ENCODE results near the gene FREM3.

Gene FREM3

DNA sequence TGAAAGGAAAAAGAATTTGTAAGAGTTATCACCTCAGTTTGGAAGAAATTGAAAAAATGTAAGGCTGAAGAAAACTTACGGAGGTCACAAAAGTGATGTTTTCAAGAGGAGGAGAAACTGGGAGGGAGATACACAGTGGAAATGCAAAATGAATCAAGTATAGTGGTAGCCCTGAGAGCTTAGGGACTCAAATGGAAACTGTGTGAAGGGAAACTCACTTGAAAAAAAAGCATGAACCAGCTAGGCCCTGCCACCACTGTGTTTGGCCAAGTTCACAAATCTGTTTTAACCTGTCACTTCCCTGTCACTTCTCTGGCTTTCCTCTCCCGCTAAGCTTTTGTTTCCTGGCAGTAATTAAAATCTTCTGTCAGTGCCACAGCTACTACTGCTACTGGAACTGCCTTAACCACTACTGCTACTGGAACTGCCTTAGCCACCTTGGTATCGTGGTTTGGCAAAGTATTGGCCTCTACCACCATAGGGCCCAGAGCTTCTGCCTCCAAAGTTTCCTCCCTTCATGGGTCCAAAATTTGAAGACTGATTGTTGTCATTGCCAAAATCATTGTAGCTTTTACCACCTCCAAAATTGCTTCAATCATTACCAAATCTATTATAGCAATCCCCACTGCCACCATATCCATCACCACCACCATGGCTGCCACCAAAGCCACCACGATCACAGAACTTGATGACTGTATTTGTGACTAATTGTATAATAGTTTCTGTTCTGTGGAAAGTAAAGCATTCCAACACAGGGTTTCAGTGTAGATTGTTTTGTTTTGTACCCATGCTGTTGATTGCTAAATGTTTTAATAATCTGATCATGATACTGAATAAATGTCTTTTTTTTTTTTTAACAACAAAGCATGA lies 145.5 kb downstream of the FREM3 start:
- Histone ChIP-seq H3K9ac (ENCODE audit: low read length) (no peak overlapping the region), H3K18ac (ENCODE audit: low read length) (no peak overlapping the region), H3K4me2 (ENCODE audit: low read length) (no peak overlapping the region), H3K27ac (ENCODE audit: low read depth, low read length) (no peak overlapping the region), H3K36me3 (ENCODE audit: control insufficient read depth, insufficient read depth, low read length) (no peaks in the 10 kb centered on the region), H3K4ac (ENCODE audit: low read depth, low read length) (no peak overlapping the region), H3K79me2 (ENCODE audit: control insufficient read depth, insufficient read depth, low read length) (no peaks in the 10 kb centered on the region), H4K5ac (ENCODE audit: low read length) (no peak overlapping the region), H2AK5ac (ENCODE audit: low read length) (no peak overlapping the region), H3K79me1 (ENCODE audit: low read length) (no peaks in the 10 kb centered on the region), H2BK5ac (ENCODE audit: low read length) (no peak overlapping the region), H3K27me3 (ENCODE audit: insufficient read depth, low read length, poor library complexity) (no peaks in the 10 kb centered on the region), H2BK120ac (ENCODE audit: low read depth, low read length) (no peak overlapping the region), H2BK15ac (replicated peaks; ENCODE audit: low read depth) (no peak overlapping the region), H4K8ac (ENCODE audit: low read depth, low read length) (no peak overlapping the region), H3K23ac (ENCODE audit: low read length) (no peak overlapping the region), H3K56ac (ENCODE audit: low read length) (no peak overlapping the region), H3K4me1 (ENCODE audit: control insufficient read depth, low read depth, low read length) (no peaks in the 10 kb centered on the region), H3K4me3 (ENCODE audit: low read length) (no peak overlapping the region)
- no CpG with 5 or more reads among the region's 4 CpGs for whole genome bisulfite sequencing (ENCODE audit: extremely low coverage, insufficient coverage, low lambda C conversion rate)
- no peak for DNase-seq

GRCh38 chr4:143549928-143550327 lies 150.5 kb downstream of the FREM3 start:
- H3K79me2 ChIP-seq (ENCODE audit: control insufficient read depth, insufficient read depth, low read length) = no peaks in the 10 kb centered on the region
- no peak for DNase-seq
- H2BK5ac ChIP-seq (ENCODE audit: low read length) = no peak overlapping the region
- H3K18ac ChIP-seq (ENCODE audit: low read length) = no peak overlapping the region
- no CpG with 5 or more reads among the region's 2 CpGs for WGBS (ENCODE audit: extremely low coverage, insufficient coverage, low lambda C conversion rate)
- no peaks in the 10 kb centered on the region for H3K4me1 ChIP-seq (ENCODE audit: control insufficient read depth, low read depth, low read length)
- H3K4me3 ChIP-seq (ENCODE audit: low read length) = no peak overlapping the region
- H2BK120ac ChIP-seq (ENCODE audit: low read depth, low read length) = no peak overlapping the region
- no peak overlapping the region for H3K9ac ChIP-seq (ENCODE audit: low read length)
- H3K23ac ChIP-seq (ENCODE audit: low read length) = no peak overlapping the region
- H3K4ac ChIP-seq (ENCODE audit: low read depth, low read length) = no peak overlapping the region
- H3K27me3 ChIP-seq (ENCODE audit: insufficient read depth, low read length, poor library complexity) = no peaks in the 10 kb centered on the region
- H3K56ac ChIP-seq (ENCODE audit: low read length) = no peak overlapping the region
- H2AK5ac ChIP-seq (ENCODE audit: low read length) = no peak overlapping the region
- no peak overlapping the region for H3K4me2 ChIP-seq (ENCODE audit: low read length)
- H4K8ac ChIP-seq (ENCODE audit: low read depth, low read length) = no peak overlapping the region
- no peak overlapping the region for H3K27ac ChIP-seq (ENCODE audit: low read depth, low read length)
- H4K5ac ChIP-seq (ENCODE audit: low read length) = no peak overlapping the region
- H3K79me1 ChIP-seq (ENCODE audit: low read length) = no peaks in the 10 kb centered on the region
- H2BK15ac ChIP-seq (replicated peaks; ENCODE audit: low read depth) = no peak overlapping the region
- no peaks in the 10 kb centered on the region for H3K36me3 ChIP-seq (ENCODE audit: control insufficient read depth, insufficient read depth, low read length)

GRCh38 chr4:143539670-143540023 lies 160.8 kb downstream of the FREM3 start:
- H3K23ac ChIP-seq (ENCODE audit: low read length) = no peak overlapping the region
- H3K79me1 ChIP-seq (ENCODE audit: low read length) = no peaks in the 10 kb centered on the region
- H4K5ac ChIP-seq (ENCODE audit: low read length) = no peak overlapping the region
- no peak overlapping the region for H3K27ac ChIP-seq (ENCODE audit: low read depth, low read length)
- no CpG with 5 or more reads among the region's 3 CpGs for WGBS (ENCODE audit: extremely low coverage, insufficient coverage, low lambda C conversion rate)
- no peak overlapping the region for H2BK120ac ChIP-seq (ENCODE audit: low read depth, low read length)
- no peak overlapping the region for H4K8ac ChIP-seq (ENCODE audit: low read depth, low read length)
- H3K4ac ChIP-seq (ENCODE audit: low read depth, low read length) = no peak overlapping the region
- H3K4me3 ChIP-seq (ENCODE audit: low read length) = no peak overlapping the region
- no peak overlapping the region for H2BK15ac ChIP-seq (replicated peaks; ENCODE audit: low read depth)
- H3K27me3 ChIP-seq (ENCODE audit: insufficient read depth, low read length, poor library complexity) = no peaks in the 10 kb centered on the region
- no peaks in the 10 kb centered on the region for H3K36me3 ChIP-seq (ENCODE audit: control insufficient read depth, insufficient read depth, low read length)
- H3K56ac ChIP-seq (ENCODE audit: low read length) = no peak overlapping the region
- no peak overlapping the region for H3K4me2 ChIP-seq (ENCODE audit: low read length)
- H2BK5ac ChIP-seq (ENCODE audit: low read length) = no peak overlapping the region
- H3K9ac ChIP-seq (ENCODE audit: low read length) = no peak overlapping the region
- no peak overlapping the region for H3K18ac ChIP-seq (ENCODE audit: low read length)
- no peak for DNase-seq
- no peak overlapping the region for H2AK5ac ChIP-seq (ENCODE audit: low read length)
- H3K79me2 ChIP-seq (ENCODE audit: control insufficient read depth, insufficient read depth, low read length) = no peaks in the 10 kb centered on the region
- H3K4me1 ChIP-seq (ENCODE audit: control insufficient read depth, low read depth, low read length) = no peaks in the 10 kb centered on the region

DNA sequence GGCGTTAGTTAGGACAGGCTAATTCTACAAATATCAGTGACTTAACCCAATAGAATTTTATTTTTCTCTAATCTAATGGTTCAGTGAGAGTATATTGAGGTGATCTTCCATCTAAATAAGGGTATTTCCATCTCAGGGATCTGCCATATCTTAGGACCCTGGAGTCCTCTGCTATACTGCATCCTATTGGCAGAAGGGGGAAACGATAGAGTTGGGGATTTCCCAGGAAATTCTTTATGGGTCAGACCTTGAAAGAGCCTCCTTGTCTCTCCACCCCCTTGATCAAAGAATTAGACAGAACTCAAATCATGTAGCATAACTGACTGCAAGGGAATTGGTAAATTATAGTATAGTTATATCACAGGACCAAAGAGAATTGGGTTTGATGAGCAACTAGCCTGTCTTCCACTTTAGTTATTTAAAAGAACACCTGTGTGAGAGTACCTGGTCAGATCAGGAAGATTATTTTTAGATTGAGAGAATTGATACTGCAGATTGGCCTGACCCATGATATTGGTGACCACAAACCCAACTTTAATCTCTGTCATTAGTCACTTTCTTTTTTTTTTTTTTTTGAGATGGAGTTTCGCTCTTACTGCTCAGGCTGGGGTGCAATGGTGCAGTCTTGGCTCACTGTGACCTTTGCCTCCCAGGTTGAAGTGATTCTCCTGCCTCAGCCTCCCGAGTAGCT lies 161.4 kb downstream of the FREM3 start:
- H3K9ac ChIP-seq (ENCODE audit: low read length) = no peak overlapping the region
- H2BK15ac ChIP-seq (replicated peaks; ENCODE audit: low read depth) = no peak overlapping the region
- H3K27me3 ChIP-seq (ENCODE audit: insufficient read depth, low read length, poor library complexity) = no peaks in the 10 kb centered on the region
- no peak overlapping the region for H3K18ac ChIP-seq (ENCODE audit: low read length)
- no peaks in the 10 kb centered on the region for H3K79me1 ChIP-seq (ENCODE audit: low read length)
- H3K4ac ChIP-seq (ENCODE audit: low read depth, low read length) = no peak overlapping the region
- no peak overlapping the region for H3K4me2 ChIP-seq (ENCODE audit: low read length)
- H2BK5ac ChIP-seq (ENCODE audit: low read length) = no peak overlapping the region
- no peak overlapping the region for H2AK5ac ChIP-seq (ENCODE audit: low read length)
- H3K79me2 ChIP-seq (ENCODE audit: control insufficient read depth, insufficient read depth, low read length) = no peaks in the 10 kb centered on the region
- DNase-seq = no peak
- H3K36me3 ChIP-seq (ENCODE audit: control insufficient read depth, insufficient read depth, low read length) = no peaks in the 10 kb centered on the region
- H3K4me1 ChIP-seq (ENCODE audit: control insufficient read depth, low read depth, low read length) = no peaks in the 10 kb centered on the region
- no peak overlapping the region for H2BK120ac ChIP-seq (ENCODE audit: low read depth, low read length)
- H3K4me3 ChIP-seq (ENCODE audit: low read length) = no peak overlapping the region
- H3K56ac ChIP-seq (ENCODE audit: low read length) = no peak overlapping the region
- no peak overlapping the region for H3K23ac ChIP-seq (ENCODE audit: low read length)
- no peak overlapping the region for H4K8ac ChIP-seq (ENCODE audit: low read depth, low read length)
- no CpG with 5 or more reads among the region's 4 CpGs for WGBS (ENCODE audit: extremely low coverage, insufficient coverage, low lambda C conversion rate)
- no peak overlapping the region for H4K5ac ChIP-seq (ENCODE audit: low read length)
- H3K27ac ChIP-seq (ENCODE audit: low read depth, low read length) = no peak overlapping the region

DNA sequence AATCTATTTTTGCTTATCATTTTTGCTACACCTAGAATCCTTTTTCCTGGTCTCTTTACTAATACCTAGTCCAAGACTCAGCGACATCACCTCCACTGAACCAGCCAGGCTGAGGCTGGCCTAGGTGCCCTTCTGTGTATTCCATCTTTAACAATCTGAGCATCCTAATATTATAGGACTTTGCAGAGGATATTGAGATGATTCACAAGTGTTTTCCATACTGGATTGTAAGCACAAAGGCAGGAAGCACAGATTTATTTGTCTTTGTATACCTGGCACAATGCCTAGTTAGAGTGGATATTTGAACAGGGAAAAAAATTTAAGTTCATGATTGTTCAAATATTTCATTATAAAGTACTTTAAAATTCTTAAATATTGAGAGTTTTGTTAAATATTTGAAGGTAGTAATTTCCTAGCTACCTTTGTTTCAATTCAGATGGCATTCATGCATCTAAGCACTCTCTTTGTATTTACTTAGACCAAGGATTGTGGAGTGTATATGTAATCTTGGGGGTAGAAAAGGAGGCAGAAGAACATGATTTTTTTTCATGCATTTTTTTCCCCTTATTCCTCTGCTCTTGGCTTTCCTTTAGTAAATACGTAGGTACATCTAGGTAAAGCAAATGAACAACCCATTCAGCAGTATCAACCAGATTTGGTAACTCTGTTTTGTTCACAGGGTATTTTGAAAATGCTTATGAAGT lies 168.5 kb downstream of the FREM3 start:
- no peak for DNase-seq
- H3K4me1 ChIP-seq (ENCODE audit: control insufficient read depth, low read depth, low read length) = no peaks in the 10 kb centered on the region
- no peak overlapping the region for H3K56ac ChIP-seq (ENCODE audit: low read length)
- H3K4me3 ChIP-seq (ENCODE audit: low read length) = no peak overlapping the region
- H2BK15ac ChIP-seq (replicated peaks; ENCODE audit: low read depth) = no peak overlapping the region
- WGBS (ENCODE audit: extremely low coverage, insufficient coverage, low lambda C conversion rate) = no CpG with 5 or more reads among the region's 2 CpGs
- no peak overlapping the region for H3K4ac ChIP-seq (ENCODE audit: low read depth, low read length)
- no peak overlapping the region for H3K23ac ChIP-seq (ENCODE audit: low read length)
- H4K5ac ChIP-seq (ENCODE audit: low read length) = no peak overlapping the region
- no peak overlapping the region for H2AK5ac ChIP-seq (ENCODE audit: low read length)
- H2BK5ac ChIP-seq (ENCODE audit: low read length) = no peak overlapping the region
- no peaks in the 10 kb centered on the region for H3K27me3 ChIP-seq (ENCODE audit: insufficient read depth, low read length, poor library complexity)
- H4K8ac ChIP-seq (ENCODE audit: low read depth, low read length) = no peak overlapping the region
- no peak overlapping the region for H3K18ac ChIP-seq (ENCODE audit: low read length)
- H2BK120ac ChIP-seq (ENCODE audit: low read depth, low read length) = no peak overlapping the region
- H3K27ac ChIP-seq (ENCODE audit: low read depth, low read length) = no peak overlapping the region
- no peaks in the 10 kb centered on the region for H3K36me3 ChIP-seq (ENCODE audit: control insufficient read depth, insufficient read depth, low read length)
- no peaks in the 10 kb centered on the region for H3K79me1 ChIP-seq (ENCODE audit: low read length)
- H3K4me2 ChIP-seq (ENCODE audit: low read length) = no peak overlapping the region
- no peak overlapping the region for H3K9ac ChIP-seq (ENCODE audit: low read length)
- H3K79me2 ChIP-seq (ENCODE audit: control insufficient read depth, insufficient read depth, low read length) = peaks cover 2% of the 10 kb centered on the region
